Upper lobe of left lung (tissue), 6 donors: Measurements from ENCODE around the gene UQCRC2. TPM values are rescaled to one million over a fixed set of nuclear protein-coding genes. Genes with fewer than 3 reads are reported as not detected.
A peak's percentile ranks its signal among the peaks of the same experiment; 100 is the strongest.
"Not testable (repeated sequence)": the region's sequence is repeated elsewhere in the genome, so short reads cannot be mapped to it uniquely, and the experiment has no call there.

Experiments used
- ATAC-seq, 2 donors: fragments of 200-7000 bp; cut with Tn5 transposase; one replicate each; pipeline ENCODE4 v1.9.1; 2022; ENCODE audit warnings: mild to moderate bottlenecking in 2 of 2, moderate library complexity in 2 of 2; ENCODE audit not compliant: low FRiP score in 2 of 2
- DNase-seq, 2 donors: peaks; one replicate each; pipeline ENCODE4 v3.0.0-alpha.2; 2019 to 2020
- H3K27ac ChIP-seq, 4 donors: fragments of 200-600 bp; sonication (generic); one replicate each; pipeline ENCODE4 v1.5.1; 2016 to 2019
- H3K27me3 ChIP-seq, 4 donors: fragments of 200-600 bp; sonication (generic); one replicate each; pipeline ENCODE4 v1.5.1; 2017 to 2019
- H3K36me3 ChIP-seq, 4 donors: fragments of 200-600 bp; sonication (generic); one replicate each; pipeline ENCODE4 v1.5.1; 2016 to 2019
- H3K4me1 ChIP-seq, 4 donors: fragments of 200-600 bp; sonication (generic); one replicate each; pipeline ENCODE4 v1.5.1; 2018 to 2019
- H3K4me3 ChIP-seq, 4 donors: fragments of 200-600 bp; sonication (generic); one replicate each; pipeline ENCODE4 v1.5.1; 2017 to 2019; ENCODE audit warnings: mild to moderate bottlenecking in 2 of 4, moderate library complexity in 1 of 4
- H3K9me3 ChIP-seq, 4 donors: fragments of 200-600 bp; sonication (generic); one replicate each; pipeline ENCODE4 v1.5.1; 2018 to 2019
- CTCF ChIP-seq, 6 experiments: fragments of 450-650 bp in 4 of 6; fragments of 200-600 bp in 2 of 6; sonication (generic) in 2 of 6; IDR thresholded peaks; one replicate each; pipeline ENCODE4 v1.5.1; 2016 to 2019; ENCODE audit warnings: antibody characterized with exemption in 6 of 6
- EP300 ChIP-seq, 4 donors: sonication (generic); formaldehyde crosslinking; IDR thresholded peaks; one replicate each; pipeline ENCODE4 v1.5.1; 2017; ENCODE audit warnings: antibody characterized with exemption in 4 of 4, control low read depth in 2 of 4
- POLR2A ChIP-seq, 4 donors: fragments of 450-650 bp; IDR thresholded peaks; one replicate each; pipeline ENCODE4 v1.5.1; 2016 to 2017; ENCODE audit warnings: antibody characterized with exemption in 4 of 4, mild to moderate bottlenecking in 2 of 4
- POLR2AphosphoS5 ChIP-seq, 2 donors: sonication (generic); formaldehyde crosslinking; IDR thresholded peaks; one replicate each; pipeline ENCODE4 v1.5.1; 2017; ENCODE audit warnings: antibody characterized with exemption in 2 of 2
- WGBS, 2 donors: methylation state at CpG; one replicate each; pipeline ENCODE4 v1.1.5; 2017 to 2018; 5-methylcytosine and 5-hydroxymethylcytosine counted together
- total RNA-seq, 6 donors: library from RNA; depleted of rRNA in 4 of 6; stranded (reverse); fragments of >200 nt in 4 of 6; gene quantifications; one replicate each; pipeline versions ENCODE4 v1.1.0 to v1.2.1, GENCODE V29; 2016 to 2021
- donor health status: DM: no; HTN: no; CAD: no; lungs with moderate emphysema.
- donor health status: DM: no; HTN: yes; CAD: no; lungs with severe emphysema.

UQCRC2 gene
- total RNA-seq, 6 donors from 2014 or later: 119 to 252 (median 155) TPM

- H3K4me1 ChIP-seq: peaks cover 0 to 12% (median 9%) of the 10 kb centered on the region in 4 donors
- H3K36me3 ChIP-seq: no peaks in the 10 kb centered on the region
- TF ChIP-seq EP300 (IDR thresholded peaks at IDR 0.05): no peak
- no peak for TF ChIP-seq POLR2AphosphoS5 (IDR thresholded peaks at IDR 0.05)
- TF ChIP-seq CTCF (IDR thresholded peaks at IDR 0.05): no peak
- TF ChIP-seq POLR2A (IDR thresholded peaks at IDR 0.05): no peak
- H3K27me3 ChIP-seq: no peaks in the 10 kb centered on the region
- no peaks in the 10 kb centered on the region for H3K9me3 ChIP-seq
- H3K4me3 ChIP-seq: no peak overlapping the region
- no peak overlapping the region for H3K27ac ChIP-seq
- 87% methylated on average over 13 of the region's 13 CpGs for WGBS, 2 donors
- ATAC-seq: no peak
- DNase-seq: no peak
Observed at GRCh38 chr16:21994856-21995465, 41.8 kb downstream of the UQCRC2 start.

GRCh38 chr16:21996923-21997696 lies 43.9 kb downstream of the UQCRC2 start:
- H3K27ac ChIP-seq: no peak overlapping the region
- peaks cover 6 to 17% (median 10%) of the 10 kb centered on the region in 4 donors for H3K4me1 ChIP-seq
- H3K27me3 ChIP-seq: no peaks in the 10 kb centered on the region
- 82 to 84% methylated on average over 9 of the region's 9 CpGs for WGBS, 2 donors
- H3K4me3 ChIP-seq: no peak overlapping the region
- ATAC-seq (no peak), DNase-seq (no peak)
- no peaks in the 10 kb centered on the region for H3K9me3 ChIP-seq
- no peaks in the 10 kb centered on the region for H3K36me3 ChIP-seq
- no peak for TF ChIP-seq POLR2AphosphoS5 (IDR thresholded peaks at IDR 0.05)
- TF ChIP-seq EP300 (IDR thresholded peaks at IDR 0.05): no peak
- no peak for TF ChIP-seq POLR2A (IDR thresholded peaks at IDR 0.05)
- no peak for TF ChIP-seq CTCF (IDR thresholded peaks at IDR 0.05)

GRCh38 chr16:21997697-21998480 lies 44.7 kb downstream of the UQCRC2 start:
- no peaks in the 10 kb centered on the region for H3K36me3 ChIP-seq
- H3K27me3 ChIP-seq: no peaks in the 10 kb centered on the region
- H3K9me3 ChIP-seq: no peaks in the 10 kb centered on the region
- H3K27ac ChIP-seq: no peak overlapping the region
- TF ChIP-seq POLR2AphosphoS5 (IDR thresholded peaks at IDR 0.05) (no peak), POLR2A (IDR thresholded peaks at IDR 0.05) (no peak), EP300 (IDR thresholded peaks at IDR 0.05) (no peak), CTCF (IDR thresholded peaks at IDR 0.05) (no peak)
- no peak overlapping the region for H3K4me3 ChIP-seq
- peaks cover 6 to 17% (median 10%) of the 10 kb centered on the region in 4 donors for H3K4me1 ChIP-seq
- DNase-seq: no peak
- ATAC-seq: no peak
- 85 to 90% methylated on average over 7 of the region's 7 CpGs for WGBS, 2 donors

- ATAC-seq (peak in 1 of 2 donors; percentile 66), DNase-seq (no peak)
- Histone ChIP-seq H3K4me1 (peaks cover 6 to 17% (median 10%) of the 10 kb centered on the region in 4 donors), H3K9me3 (no peaks in the 10 kb centered on the region), H3K4me3 (no peak overlapping the region), H3K27me3 (no peaks in the 10 kb centered on the region), H3K36me3 (no peaks in the 10 kb centered on the region), H3K27ac (no peak overlapping the region)
- WGBS, 2 donors: 71 to 82% methylated on average over 1 of the region's 1 CpG
- TF ChIP-seq POLR2A (IDR thresholded peaks at IDR 0.05) (no peak), CTCF (IDR thresholded peaks at IDR 0.05) (no peak), POLR2AphosphoS5 (IDR thresholded peaks at IDR 0.05) (no peak)
Observed at GRCh38 chr16:22001591-22001990, 48.4 kb downstream of the UQCRC2 start.

GRCh38 chr16:22002047-22002446 lies 48.9 kb downstream of the UQCRC2 start:
- ATAC-seq, H3K9me3 ChIP-seq, H3K4me3 ChIP-seq, H3K36me3 ChIP-seq, DNase-seq, H3K27me3 ChIP-seq, H3K27ac ChIP-seq: not testable (repeated sequence)
- whole genome bisulfite sequencing, 2 donors: 84 to 100% methylated on average over 1 of the region's 1 CpG
- peaks cover 9 to 20% (median 15%) of the 10 kb centered on the region in 4 donors for H3K4me1 ChIP-seq
